Breast epithelium (tissue), 4 donors: ENCODE measurements around the gene PCDHGA11. TPM values are rescaled to one million over a fixed set of nuclear protein-coding genes. Genes with fewer than 3 reads are reported as not detected.
"Not testable (repeated sequence)": the region's sequence is repeated elsewhere in the genome, so short reads cannot be mapped to it uniquely, and the experiment has no call there.

ENCODE experiments used
- DNase-seq, 2 donors: peaks; one replicate each; pipeline ENCODE4 v3.0.0-alpha.2; 2019; ENCODE audit warnings: low spot score in 2 of 2
- H3K27ac ChIP-seq, 2 donors: fragments of 200-600 bp; sonication (generic) in 1 of 2; one replicate each; pipeline ENCODE4 v1.5.1; 2016 to 2019; ENCODE audit warnings: mild to moderate bottlenecking in 1 of 2
- H3K27me3 ChIP-seq, 2 donors: fragments of 200-600 bp; sonication (generic) in 1 of 2; one replicate each; pipeline versions ENCODE4 v1.5.1 to v1.6.0; 2017 to 2019; ENCODE audit warnings: control low read depth in 1 of 2, mild to moderate bottlenecking in 1 of 2
- H3K36me3 ChIP-seq: fragments of 200-600 bp; one replicate; pipeline ENCODE4 v1.5.1; 2019
- H3K4me1 ChIP-seq, 2 donors: fragments of 200-600 bp; sonication (generic); one replicate each; pipeline ENCODE4 v1.5.1; 2016 to 2019; ENCODE audit warnings: control low read depth in 1 of 2
- H3K4me3 ChIP-seq, 3 donors: fragments of 200-600 bp; sonication (generic); 1 replicate in 2 of 3; 2 replicates in 1 of 3; pipeline ENCODE4 v1.5.1; 2016 to 2019; ENCODE audit warnings: mild to moderate bottlenecking in 3 of 3, moderate library complexity in 2 of 3
- H3K9me3 ChIP-seq, 2 donors: fragments of 200-600 bp; sonication (generic) in 1 of 2; one replicate each; pipeline ENCODE4 v1.5.1; 2016 to 2019; ENCODE audit warnings: control low read depth in 1 of 2
- CTCF ChIP-seq, 3 donors: fragments of 450-650 bp; IDR thresholded peaks; one replicate each; pipeline ENCODE4 v1.5.1; 2016 to 2017; ENCODE audit warnings: antibody characterized with exemption in 3 of 3, mild to moderate bottlenecking in 3 of 3, moderate library complexity in 3 of 3
- POLR2A ChIP-seq: fragments of 450-650 bp; IDR thresholded peaks from one replicate; pipeline ENCODE4 v1.6.1; 2016; ENCODE audit warnings: antibody characterized with exemption, mild to moderate bottlenecking, moderate library complexity
- POLR2AphosphoS5 ChIP-seq, 3 donors: sonication (generic); formaldehyde crosslinking; IDR thresholded peaks; one replicate each; pipeline ENCODE4 v1.6.1; 2017; ENCODE audit warnings: antibody characterized with exemption in 3 of 3
- intact Hi-C: fragments of 100-400 bp; cut with DNase I; formaldehyde crosslinking; loops from one replicate; pipeline ENCODE4 v1.15.1; 2023; ENCODE audit warnings: low total_unique reads
- total RNA-seq, 3 donors: library from RNA; depleted of rRNA; stranded (reverse); fragments of >200 nt; gene quantifications; one replicate each; pipeline ENCODE4 v1.1.0, GENCODE V29; 2016

PCDHGA11 gene
- total RNA-seq, 3 donors from 2014 or later = 5.0 to 9.8 (median 9.7) TPM

- DNase-seq = no peak
- H3K4me1 ChIP-seq = no peaks in the 10 kb centered on the region
- no peaks in the 10 kb centered on the region for H3K36me3 ChIP-seq
- H3K4me3 ChIP-seq = peak within 1 kb of the TSS in 2 of 3 donors; percentile 27 to 48
- intact Hi-C loops = no loop called here
- H3K27ac ChIP-seq = no peak within 1 kb of the TSS
- H3K9me3 ChIP-seq = peaks cover 67 to 96% of the 10 kb centered on the region in 2 donors
- no peaks in the 10 kb centered on the region for H3K27me3 ChIP-seq
- TF ChIP-seq POLR2AphosphoS5 (IDR thresholded peaks at IDR 0.05) (no peak), POLR2A (no peak), CTCF (IDR thresholded peaks at IDR 0.05) (no peak)
Measured at GRCh38 chr5:141382469-141383294, 38.2 kb upstream of the PCDHGA11 start, which contains the start of gene PCDHGA7. Gene PCDHGA7, plus strand, starts transcription at chr5:141382742. Its CDS starts 158 bp downstream, at chr5:141382900.

- TF ChIP-seq POLR2A (no peak), POLR2AphosphoS5 (IDR thresholded peaks at IDR 0.05) (no peak), CTCF (IDR thresholded peaks at IDR 0.05) (no peak)
- H3K27ac ChIP-seq = no peak overlapping the region
- intact Hi-C loops = no loop called here
- no peaks in the 10 kb centered on the region for H3K27me3 ChIP-seq
- no peak for DNase-seq
- peak overlapping the region in 1 of 3 donors; percentile 48 for H3K4me3 ChIP-seq
- H3K4me1 ChIP-seq = no peaks in the 10 kb centered on the region
- peaks cover 67 to 93% of the 10 kb centered on the region in 2 donors for H3K9me3 ChIP-seq
- H3K36me3 ChIP-seq = no peaks in the 10 kb centered on the region
Measured at GRCh38 chr5:141383345-141383744, 37.5 kb upstream of the PCDHGA11 start.

DNA sequence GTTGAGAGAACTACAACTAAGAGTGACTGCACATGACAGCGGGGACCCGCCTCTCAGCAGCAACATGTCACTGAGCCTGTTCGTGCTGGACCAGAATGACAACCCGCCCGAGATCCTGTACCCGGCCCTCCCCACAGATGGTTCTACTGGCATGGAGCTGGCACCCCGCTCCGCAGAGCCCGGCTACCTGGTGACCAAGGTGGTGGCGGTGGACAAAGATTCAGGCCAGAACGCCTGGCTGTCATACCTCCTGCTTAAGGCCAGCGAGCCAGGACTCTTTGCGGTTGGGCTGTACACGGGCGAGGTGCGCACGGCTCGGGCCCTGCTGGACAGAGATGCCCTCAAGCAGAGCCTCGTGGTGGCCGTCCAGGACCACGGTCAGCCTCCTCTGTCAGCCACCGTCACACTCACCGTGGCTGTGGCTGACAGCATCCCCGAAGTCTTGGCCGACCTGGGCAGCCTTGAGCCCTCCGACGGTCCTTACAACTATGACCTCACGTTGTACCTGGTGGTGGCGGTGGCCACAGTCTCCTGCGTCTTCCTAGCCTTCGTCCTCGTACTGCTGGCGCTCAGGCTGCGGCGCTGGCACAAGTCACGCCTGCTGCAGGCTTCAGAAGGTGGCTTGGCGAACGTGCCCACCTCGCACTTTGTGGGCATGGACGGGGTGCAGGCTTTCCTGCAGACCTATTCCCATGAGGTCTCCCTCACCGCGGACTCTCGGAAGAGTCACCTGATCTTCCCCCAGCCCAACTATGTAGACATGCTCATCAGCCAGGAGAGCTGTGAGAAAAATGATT, 36.2 kb upstream of the PCDHGA11 start:
- intact Hi-C loops = no loop called here
- TF ChIP-seq CTCF (IDR thresholded peaks at IDR 0.05) = no peak
- no peak for TF ChIP-seq POLR2AphosphoS5 (IDR thresholded peaks at IDR 0.05)
- no peak for TF ChIP-seq POLR2A
- no peak for DNase-seq
- no peaks in the 10 kb centered on the region for H3K36me3 ChIP-seq
- no peak overlapping the region for H3K27ac ChIP-seq
- H3K27me3 ChIP-seq = no peaks in the 10 kb centered on the region
- no peaks in the 10 kb centered on the region for H3K4me1 ChIP-seq
- peaks cover 79 to 93% of the 10 kb centered on the region in 2 donors for H3K9me3 ChIP-seq
- no peak overlapping the region for H3K4me3 ChIP-seq

GRCh38 chr5:141387557-141388311, 33.1 kb upstream of the PCDHGA11 start, which contains the start of gene PCDHGB4:
Gene PCDHGB4, plus strand, starts transcription at chr5:141387698. Its CDS starts 187 bp downstream, at chr5:141387885.
- H3K4me1 ChIP-seq, H3K36me3 ChIP-seq, intact Hi-C loops, DNase-seq, H3K27me3 ChIP-seq, H3K27ac ChIP-seq: not testable (repeated sequence)
- peaks cover 80 to 95% of the 10 kb centered on the region in 2 donors for H3K9me3 ChIP-seq
- H3K4me3 ChIP-seq = peak within 1 kb of the TSS in 1 of 3 donors; percentile 37

DNA sequence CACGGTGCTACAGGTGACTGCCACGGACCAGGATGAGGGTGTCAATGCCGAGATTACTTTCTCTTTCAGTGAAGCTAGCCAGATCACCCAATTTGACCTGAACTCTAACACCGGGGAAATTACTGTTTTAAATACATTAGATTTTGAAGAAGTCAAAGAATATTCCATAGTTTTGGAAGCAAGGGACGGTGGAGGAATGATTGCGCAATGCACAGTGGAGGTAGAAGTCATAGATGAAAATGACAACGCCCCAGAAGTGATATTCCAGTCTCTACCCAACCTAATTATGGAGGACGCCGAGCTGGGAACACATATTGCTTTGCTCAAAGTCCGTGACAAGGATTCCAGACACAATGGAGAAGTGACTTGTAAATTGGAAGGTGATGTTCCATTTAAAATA, 32.2 kb upstream of the PCDHGA11 start:
- no peak for DNase-seq
- Histone ChIP-seq H3K9me3 (peaks cover 80 to 95% of the 10 kb centered on the region in 2 donors), H3K4me1 (no peaks in the 10 kb centered on the region), H3K27me3 (no peaks in the 10 kb centered on the region), H3K36me3 (no peaks in the 10 kb centered on the region), H3K4me3 (peak overlapping the region in 1 of 3 donors; percentile 20), H3K27ac (no peak overlapping the region)
- intact Hi-C loops = no loop called here
- TF ChIP-seq POLR2AphosphoS5 (IDR thresholded peaks at IDR 0.05) (no peak), CTCF (IDR thresholded peaks at IDR 0.05) (no peak), POLR2A (no peak)
